ENCODE data around the gene FBLN2.

FBLN2 gene

DNA sequence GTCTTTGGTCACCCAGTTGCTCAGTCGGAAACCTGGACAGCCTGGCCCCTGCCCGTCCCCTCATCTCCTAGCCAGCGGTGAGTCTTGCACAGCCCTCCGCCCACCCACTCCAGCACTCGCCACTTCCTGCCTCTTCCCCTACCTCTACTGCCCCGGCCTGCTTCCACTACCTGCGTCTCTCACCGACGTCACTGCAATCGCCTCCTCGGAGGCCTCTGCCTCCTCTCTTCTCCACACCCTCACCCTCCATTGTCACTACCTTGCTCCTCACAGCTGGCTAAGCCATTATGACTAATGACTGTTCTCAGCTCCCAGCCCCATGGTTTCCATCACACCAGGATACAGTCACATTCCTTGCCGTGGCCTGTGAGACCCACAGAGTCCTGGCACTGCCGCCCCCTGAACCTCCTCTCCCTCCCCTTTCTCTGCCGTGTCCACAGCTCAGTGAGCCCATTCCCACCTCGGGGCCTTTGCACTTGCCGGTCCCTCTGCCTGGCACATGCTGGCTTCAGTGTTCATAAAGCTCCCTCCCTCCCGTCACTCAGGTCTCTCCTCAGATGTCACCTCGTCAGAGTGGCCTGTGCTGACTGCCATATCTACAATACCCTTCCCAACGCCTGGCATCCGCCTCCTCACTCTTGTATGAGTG, 104.8 kb downstream of the FBLN2 start:
- FAIRE-seq: no peak

DNA sequence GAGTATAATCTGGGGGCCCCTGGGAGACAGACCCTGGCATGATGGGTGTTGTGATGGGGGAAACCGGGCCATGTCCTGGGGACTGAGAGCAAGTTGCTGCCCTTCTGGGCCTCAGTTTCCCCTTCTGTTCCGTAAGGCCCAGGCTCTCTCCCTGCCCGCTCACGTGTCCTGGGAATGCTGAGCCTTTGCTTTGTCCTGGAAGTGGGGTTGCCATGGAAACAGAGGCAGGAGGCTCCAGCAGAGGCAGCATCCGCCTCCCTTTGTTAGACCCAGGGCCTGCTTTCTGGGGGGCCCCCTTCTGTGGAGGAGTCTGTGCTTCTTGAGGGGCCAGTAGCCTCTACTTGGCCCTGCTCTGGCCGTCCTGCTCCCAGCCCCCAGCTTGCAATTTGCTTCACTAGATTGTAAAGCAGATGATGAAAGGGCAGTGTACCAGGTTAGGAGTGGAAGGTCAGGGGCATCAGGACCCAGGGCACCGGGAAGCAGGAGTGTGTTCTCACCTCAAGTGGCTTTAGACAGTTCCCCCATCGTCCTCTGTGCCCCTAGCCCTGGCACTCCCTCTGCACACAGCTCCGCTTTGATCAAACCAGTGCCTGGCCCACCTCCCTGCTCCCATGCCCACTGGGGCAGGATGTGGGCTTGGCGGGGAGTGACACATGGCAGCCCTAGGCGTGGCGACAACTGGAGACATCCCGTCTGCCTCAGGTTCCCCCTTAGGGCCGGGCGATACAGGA, 105.6 kb downstream of the FBLN2 start:
- no peak for FAIRE-seq

DNA sequence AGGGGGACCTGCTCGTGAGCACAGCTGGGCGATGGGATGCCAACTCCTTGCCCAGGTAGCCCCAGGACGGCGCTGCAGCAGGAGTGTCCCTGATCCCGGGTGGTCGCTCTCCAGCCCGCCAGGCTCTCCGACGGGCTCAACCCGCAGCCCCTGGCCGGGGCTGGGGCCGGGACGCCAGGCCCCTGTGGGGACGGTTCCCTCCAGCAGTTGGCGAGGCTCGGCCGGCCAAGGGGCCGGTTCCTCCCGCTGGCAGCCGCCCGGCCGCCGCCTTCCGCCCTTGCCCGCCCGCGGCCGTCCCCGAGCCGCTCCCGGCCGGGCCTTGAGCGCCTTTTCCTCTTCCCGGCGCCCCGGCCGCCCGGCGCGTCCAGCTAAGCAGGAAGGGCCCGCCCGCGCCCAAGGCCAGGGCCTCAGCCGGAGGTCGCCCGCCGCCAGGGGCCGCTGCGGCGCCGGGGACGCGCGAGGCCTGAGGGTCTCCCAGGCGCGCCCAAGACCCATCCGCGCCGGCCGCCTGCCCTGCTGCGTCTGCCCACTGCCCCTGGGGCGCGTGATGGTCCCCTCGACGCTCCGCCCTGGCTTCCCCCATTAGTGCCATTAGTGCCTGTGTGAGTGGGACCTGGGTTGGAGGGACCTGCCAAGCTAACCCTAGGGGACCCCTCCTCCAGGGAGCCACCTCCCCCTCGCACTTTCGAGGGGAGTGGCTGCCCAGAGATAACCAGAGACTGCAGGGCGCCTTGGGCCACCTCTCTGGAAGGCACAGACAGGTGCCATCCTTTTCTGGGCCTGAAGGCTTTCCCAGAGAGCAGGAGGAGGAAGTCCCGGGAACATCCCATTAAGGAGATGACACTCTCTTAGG, 106.4 kb downstream of the FBLN2 start:
- no peak for FAIRE-seq

DNA sequence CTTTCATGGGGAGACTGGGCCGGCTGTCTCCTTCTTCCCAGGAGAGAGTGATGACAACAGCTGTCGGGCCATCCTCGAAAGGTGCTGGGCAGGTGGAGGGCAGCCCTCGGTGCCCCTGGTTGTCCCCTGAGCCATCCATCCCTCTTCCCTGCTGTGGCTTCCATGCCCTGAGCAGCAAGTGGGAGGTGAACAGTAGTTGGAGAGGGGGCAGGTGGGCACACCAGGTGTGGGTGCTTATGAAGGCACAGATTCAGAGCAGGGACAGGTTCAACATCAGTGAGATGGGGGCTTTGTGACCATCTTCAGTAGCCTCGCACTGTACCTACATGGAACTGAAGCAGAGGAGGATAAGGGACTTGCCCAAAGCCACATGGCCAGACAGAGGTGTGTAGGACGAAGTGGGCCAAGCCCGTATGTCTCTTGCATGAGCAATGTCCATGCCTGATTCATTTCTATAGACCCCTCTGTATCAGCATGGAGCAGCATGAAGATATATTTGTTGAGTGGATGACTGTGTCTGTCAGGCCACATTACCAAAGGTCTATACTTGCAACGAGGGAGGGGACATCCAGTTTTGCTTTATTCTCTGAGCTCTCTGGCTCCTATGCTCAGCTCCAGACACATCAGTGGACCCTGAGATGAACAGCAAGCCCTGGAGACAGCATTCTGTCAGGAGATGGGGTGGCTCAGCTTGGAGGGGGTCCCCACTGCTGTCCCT, 107.8 kb downstream of the FBLN2 start:
- FAIRE-seq: no peak

DNA sequence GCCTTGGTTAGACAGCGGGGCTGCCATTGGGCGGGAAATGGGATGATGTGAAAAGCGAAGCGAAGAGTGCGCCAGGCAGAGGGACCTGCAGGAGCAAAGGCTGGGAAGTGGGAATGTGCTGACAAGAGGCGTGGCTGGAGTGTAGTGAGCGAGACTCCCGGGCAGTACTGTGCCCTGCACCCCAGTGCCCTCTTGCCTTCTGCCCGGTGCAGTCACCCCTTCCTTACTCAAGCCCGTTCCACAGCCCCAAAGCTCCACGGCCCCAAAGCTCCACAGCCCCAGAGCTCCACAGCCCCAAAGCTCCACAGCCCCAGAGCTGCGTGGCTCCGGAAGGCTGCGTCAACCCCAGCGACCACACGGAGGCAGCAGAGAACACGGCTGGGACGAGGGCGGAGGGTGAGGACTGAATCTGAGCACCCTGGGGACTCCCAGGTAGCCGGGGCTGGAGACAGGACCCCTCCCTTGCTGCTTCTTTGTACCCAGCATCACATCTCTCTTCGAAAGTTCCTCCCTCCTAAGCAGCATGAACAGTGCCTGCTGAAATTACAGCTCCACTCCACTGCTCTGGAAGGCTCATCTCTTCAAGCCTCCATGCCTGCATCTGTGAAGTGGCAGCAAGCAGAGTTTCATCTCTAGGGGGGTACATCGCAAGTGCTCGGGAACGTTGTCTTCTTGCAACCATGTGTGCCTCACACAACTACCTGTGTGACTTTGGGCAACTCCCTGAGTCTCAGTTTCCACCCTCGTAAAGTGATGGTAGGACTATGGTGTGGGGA, 108.9 kb downstream of the FBLN2 start:
- FAIRE-seq: no peak

DNA sequence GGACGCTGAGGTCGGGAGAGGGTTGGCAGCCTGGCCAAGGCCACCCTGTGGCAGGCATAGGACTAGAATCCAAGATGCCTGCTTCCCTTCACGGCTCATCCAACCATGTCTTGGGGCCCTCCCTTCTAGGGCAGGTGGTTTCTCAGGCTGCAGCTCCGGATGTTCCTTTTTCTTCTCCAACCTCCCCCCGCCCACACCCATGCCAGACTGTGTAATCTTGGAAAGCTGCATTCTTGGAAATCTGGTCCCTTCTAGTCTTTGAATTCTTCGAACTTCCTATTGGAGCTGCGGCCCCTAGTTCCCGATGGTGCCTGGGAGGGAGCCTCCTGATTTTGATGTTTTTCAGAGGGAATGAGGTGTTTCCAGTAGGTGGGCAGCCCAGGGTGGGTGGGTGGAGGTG, 109.8 kb downstream of the FBLN2 start:
- FAIRE-seq: no peak

DNA sequence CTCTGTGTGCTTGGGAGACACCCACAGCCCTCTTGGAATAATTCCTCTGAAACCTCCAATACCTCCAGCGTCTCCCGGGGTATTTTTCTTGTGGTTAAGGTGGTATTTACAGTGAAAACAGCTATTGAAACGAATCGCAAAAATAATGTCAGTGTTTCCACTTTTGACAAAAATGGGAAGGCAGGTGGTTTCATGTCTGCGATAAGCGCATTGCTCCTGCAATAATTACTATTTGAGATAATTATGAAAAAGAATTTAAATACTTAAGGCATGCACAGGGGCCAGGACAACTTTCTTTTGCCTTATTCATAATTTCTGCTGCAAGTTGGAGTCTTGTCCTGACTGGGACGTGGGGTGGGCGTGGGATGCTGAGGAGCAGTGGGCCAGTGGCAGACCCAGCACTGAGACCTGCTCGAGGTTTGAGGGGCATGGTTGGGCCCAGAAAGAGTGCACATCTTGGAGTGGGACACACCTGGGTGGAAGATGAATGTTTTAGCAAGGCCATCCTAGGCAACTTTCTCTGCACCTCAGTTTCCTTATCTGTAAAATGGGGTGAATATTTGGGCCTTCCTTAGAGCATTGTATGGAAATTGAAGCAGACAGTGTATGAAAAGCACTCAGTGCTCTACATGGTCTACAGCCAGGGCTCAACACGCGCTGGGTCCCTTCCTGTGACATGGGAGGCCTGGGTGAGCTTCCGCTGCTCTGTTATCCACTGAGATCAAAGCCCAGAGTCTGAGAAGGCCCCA, 110.5 kb downstream of the FBLN2 start:
- no peak for FAIRE-seq

DNA sequence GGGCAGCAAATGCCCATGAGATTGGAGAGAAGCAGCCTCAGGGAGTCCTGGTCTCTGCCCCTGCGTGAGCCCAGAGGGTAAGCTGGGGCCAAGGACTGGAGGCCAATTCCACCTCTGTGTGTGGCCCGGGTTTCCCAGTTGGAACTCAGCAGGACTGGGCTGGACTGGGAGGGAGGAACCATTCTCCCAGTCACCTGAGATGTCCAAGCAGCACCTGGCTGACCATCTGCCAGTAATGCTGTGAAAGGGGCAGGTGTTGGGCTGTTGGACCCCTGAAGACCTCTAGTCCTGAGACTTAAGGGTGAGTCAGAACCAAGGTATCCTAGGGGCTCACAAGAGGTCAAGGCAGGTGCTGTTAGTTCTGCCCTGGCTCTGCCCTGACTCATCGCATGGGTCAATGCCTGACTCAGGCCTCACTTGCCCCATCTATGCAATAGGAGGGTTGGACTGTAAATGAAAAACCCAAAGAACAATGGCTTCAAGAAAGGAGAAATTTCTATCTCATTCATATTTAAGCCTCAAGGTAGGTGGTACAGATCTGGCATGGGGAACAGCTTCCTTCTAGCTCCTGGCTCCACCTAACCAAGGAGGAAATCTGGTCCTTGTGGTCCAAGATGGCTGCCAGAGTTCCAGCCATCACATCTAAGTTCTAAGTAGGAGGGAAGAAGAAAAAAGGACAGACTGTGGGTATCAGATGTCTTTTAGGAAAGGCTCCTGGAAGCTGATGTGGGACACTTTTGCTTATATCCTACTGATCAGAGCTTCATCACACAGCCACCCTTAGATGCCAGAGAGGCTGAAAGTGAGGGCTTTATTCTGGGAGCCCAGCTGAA, 111.3 kb downstream of the FBLN2 start:
- FAIRE-seq: no peak

DNA sequence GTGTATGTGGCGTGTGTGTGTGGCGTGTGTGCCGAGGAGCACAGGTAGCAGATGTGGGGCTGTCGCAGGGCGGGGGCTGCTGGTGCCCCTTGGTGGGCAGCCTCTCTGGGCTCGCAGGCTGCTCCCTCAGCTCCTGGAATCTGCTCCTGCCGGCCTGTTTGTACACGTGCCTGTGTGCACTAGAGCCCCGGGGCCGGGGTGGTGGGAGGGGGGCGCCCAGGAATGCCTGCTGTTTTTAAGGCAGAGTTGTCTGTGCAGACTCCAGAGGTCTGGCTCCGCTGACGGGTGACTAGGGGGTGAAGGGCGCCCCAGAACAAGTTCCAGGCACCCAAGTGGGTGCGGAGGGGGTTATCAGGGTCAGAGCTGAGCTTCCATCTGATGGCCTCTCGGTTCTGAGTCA, 112.2 kb downstream of the FBLN2 start:
- FAIRE-seq: no peak

DNA sequence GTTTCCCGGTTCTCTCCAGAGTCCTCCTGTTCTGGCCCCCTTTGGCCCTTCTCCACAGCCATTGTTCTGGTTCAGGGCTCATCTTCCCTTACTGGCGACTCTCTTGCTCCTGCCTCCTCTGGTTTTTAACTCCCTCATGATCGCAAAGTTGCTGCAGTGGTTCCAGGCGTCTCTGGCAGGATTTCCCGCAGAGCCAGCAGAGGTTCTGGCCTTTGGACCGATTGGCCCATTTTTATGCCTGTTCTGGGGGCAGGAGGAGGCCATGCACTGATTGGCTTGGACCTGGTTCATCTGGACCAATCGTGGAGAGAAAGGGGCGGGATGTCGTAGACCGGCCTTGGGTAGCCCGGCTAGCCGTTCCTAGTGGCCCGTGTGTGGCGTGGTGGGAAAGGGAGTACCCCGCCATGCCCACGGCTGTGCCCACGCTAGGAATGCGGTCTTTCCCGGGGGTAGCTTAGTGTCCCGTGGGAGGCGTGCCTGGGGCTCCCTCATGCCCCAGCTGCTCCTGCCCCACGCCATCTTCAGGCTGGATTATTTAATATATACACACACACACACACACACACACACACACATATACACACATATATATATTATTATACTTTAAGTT, 113.4 kb downstream of the FBLN2 start:
- FAIRE-seq: no peak

DNA sequence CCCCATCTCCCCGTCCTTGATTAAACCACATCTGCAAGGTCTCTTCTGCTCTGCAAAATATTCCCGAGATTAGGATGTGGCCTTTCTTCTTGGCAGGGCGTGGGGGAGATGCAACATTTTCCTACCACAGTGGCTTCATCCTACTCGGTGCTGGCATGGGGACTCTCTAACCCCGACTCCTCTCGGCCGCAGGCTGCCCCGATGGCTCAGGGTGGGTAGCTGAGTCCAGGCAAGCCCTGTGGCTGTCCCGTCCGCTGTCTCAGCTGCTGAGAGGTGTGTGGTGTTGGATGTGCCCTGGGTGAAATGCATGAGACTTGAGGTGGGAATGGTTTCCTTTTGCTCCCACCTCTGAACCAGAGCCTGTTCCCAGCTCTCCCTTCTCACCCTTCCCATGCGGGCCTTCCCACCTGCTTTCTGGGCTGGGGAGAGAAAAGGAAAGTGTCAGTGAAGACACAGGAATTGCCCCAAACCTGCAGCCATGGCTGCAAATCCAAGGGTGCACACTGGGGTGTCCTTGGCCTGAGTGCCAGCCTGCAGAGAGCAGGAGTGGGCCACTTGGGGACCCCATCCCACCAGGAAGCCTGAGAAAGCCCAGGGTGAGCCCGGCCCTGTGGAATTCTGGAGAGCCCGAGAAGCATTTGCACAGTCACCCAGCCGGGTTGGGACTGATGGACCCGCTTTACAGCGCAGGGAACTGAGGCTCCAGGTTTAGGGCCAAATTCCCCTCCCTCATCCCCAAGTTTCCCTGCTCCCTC, 115.0 kb downstream of the FBLN2 start:
- FAIRE-seq: no peak

DNA sequence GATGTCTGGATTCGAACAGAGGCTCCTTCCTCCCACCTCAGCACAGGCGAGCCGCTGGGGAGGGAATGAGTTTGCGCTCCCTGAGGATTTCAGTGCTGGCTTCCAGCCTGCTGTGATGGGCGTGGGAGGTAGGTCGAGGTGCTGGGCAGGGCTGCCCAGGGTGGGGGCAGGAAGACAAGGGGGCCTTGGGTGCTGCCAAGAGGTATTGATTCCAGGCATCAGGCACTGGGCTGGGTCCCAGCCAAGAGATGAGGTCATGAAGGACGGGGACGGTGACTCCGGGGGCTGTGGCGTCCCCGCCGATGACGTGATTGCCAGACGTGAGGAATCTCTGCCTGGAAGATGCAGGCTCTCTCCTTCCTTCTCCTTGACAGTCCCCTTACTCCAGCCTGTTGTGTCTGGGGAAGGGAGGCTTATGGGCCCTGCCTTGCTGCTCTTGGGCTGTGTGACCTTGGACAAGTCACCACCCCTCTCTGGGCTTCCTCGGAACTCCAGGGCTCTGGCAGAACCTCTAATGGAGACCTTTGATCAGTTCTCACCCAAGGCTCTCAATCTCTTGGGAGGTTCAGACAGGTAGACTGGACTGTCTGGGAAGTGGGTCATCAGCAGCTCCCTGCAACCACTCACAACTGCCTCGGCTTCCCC, 116.8 kb downstream of the FBLN2 start:
- no peak for FAIRE-seq

DNA sequence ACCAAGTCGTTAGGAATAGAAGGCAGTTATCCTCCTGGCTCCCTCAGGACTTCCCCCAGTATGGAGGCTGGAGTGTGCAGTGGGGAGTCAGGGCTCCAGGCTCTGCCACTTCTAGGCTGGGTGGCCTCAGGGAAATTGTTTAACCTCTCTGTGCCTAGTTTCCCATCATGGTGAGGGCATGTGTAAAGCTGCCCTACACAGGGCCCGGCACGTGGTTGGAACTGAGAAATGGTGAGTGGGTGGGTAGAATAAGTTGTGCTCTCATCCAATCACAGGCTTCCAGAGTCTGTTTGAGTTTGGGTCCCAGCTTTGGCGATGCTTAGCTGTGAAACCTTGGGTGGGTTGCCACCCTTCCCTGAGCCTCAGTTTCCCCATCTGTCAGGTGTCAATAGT, 117.3 kb downstream of the FBLN2 start:
- no peak for FAIRE-seq

DNA sequence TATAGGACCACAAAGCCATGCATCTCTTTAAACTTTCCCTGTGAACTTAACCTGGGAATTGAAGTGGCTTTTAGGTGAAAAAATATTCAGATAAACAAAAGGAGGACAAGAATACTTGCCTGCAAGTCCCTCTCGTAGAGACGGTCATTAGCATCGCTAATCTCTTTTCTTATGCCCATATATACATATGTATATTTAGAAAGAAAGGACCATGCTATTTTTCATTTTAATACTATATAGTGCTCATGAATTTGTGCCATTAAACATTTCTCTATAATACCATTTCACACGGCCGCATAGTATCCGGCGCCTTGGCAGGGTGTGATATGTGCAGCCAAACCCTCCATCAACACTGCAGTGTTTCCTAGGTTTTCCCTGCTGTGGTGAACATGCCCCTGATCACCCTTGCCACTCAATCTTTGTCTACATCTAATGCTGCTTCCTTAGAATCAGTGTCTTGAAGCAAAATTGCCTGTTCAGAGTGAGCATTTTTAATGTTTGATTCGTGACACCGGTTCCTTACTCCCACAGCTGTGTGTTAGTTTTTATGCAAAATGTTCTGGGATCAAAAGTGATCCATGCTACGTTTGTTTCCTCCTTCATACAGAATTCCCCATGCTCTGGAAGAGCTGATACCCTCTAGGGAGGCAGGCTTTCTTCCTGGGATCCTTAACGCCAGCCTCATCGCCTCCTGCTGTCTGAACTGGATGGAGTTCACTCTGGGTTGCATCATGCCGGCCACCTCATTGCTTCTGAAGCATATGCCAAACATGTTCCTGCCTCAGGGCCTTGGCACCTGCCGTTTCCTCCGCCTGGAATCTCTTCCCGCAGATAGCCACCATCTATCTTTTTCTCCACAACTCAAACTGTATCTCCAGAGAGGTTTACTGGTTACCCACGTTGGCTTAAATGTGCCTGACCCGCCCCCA, 118.1 kb downstream of the FBLN2 start:
- FAIRE-seq: no peak

DNA sequence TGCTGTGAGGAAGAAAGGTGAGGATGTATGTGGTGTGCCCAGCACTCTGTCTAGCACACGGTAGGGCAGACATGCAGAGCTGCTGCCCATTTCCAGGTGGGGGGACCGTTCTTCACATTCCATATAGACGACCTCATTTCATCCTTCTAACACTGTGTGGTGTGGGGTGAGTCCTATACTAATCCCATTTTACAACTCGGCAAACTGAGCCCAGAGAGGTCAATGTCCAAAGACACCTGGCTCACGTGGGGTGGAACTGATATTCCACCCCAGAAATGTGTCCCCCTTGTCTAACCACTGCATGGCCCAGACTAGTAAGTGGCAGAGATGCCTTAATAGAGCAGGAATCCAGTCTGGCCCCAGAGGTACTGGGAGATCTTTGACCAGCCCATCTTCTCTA, 119.2 kb downstream of the FBLN2 start:
- no peak for FAIRE-seq

DNA sequence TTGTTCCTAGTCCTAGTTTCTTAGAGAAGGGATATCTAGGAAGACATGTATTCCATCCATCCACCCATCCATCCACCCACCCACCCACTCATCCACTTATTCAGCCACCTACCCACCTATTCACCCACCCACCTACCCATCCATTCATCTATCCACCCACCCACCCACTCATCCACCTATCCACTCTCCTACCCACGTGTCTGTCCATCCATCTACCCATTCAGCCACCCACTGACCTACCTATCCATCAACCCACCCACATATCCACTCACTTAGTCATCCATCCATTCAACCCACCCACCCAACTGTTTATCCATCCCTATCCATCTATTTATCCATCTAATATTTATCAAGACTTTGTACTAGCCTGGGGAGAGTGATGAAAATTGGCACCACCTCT, 120.5 kb downstream of the FBLN2 start:
- FAIRE-seq: no peak

DNA sequence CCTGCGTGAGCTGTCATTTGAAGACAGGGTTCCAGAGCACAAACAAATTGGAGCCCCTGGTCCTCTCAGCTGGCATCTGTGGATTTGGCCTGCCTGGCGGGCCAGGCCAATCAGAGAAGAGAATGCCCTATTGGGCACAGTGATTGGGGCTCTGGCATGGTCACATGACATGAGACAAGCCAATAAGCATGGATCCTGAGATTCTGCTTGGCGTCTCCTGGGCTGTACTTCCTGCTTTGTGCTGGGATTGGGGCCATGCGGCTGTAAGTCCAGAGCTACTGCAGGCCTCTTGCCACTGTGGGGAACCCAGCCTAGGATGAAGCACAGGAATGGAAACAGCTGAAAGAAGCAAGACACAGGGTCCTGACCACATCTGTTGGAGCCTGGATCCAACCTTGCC, 121.4 kb downstream of the FBLN2 start:
- no peak for FAIRE-seq
